Measurements from ENCODE around the gene CCNT2.
A peak's percentile ranks its signal among the peaks of the same experiment; 100 is the strongest.

CCNT2 gene

GRCh38 chr2:134917888-134918525 lies 615 bp upstream of the CCNT2 start:
- no peaks in the 10 kb centered on the region for H3K27me3 ChIP-seq (ENCODE audit: control insufficient read depth, insufficient read depth, low read length, poor library complexity, severe bottlenecking)
- peaks cover 4% of the 10 kb centered on the region for H3K4me1 ChIP-seq (ENCODE audit: control insufficient read depth, insufficient read depth, low read length)
- H3K4me3 ChIP-seq (ENCODE audit: insufficient read depth, low read depth, low read length), result peak overlapping the region; percentile 88
- no peaks in the 10 kb centered on the region for H3K9me3 ChIP-seq (ENCODE audit: control insufficient read depth, low read length)
- H3K36me3 ChIP-seq (ENCODE audit: control insufficient read depth, insufficient read depth, low read length), result no peaks in the 10 kb centered on the region
- H3K27ac ChIP-seq (ENCODE audit: insufficient read depth, low read depth, low read length, poor library complexity, severe bottlenecking), result peak overlapping the region; percentile 97
- 0 to 1% methylated on average over 34 to 37 of the region's 38 CpGs for WGBS, 2 experiments

GRCh38 chr2:134919341-134920210 lies 954 bp downstream of the CCNT2 start:
- WGBS, 2 experiments, result 0 to 1% methylated on average over 28 of the region's 30 CpGs
- no peaks in the 10 kb centered on the region for H3K36me3 ChIP-seq (ENCODE audit: control insufficient read depth, insufficient read depth, low read length)
- H3K4me1 ChIP-seq (ENCODE audit: control insufficient read depth, insufficient read depth, low read length), result peaks cover 4% of the 10 kb centered on the region
- H3K27me3 ChIP-seq (ENCODE audit: control insufficient read depth, insufficient read depth, low read length, poor library complexity, severe bottlenecking), result no peaks in the 10 kb centered on the region
- no peaks in the 10 kb centered on the region for H3K9me3 ChIP-seq (ENCODE audit: control insufficient read depth, low read length)
- H3K4me3 ChIP-seq (ENCODE audit: insufficient read depth, low read depth, low read length), result peak overlapping the region; percentile 88
- H3K27ac ChIP-seq (ENCODE audit: insufficient read depth, low read depth, low read length, poor library complexity, severe bottlenecking), result peak overlapping the region; percentile 97

GRCh38 chr2:134924912-134925311 lies 6.3 kb downstream of the CCNT2 start:
- no peaks in the 10 kb centered on the region for H3K4me1 ChIP-seq (ENCODE audit: control insufficient read depth, insufficient read depth, low read length)
- no peaks in the 10 kb centered on the region for H3K9me3 ChIP-seq (ENCODE audit: control insufficient read depth, low read length)
- no peaks in the 10 kb centered on the region for H3K27me3 ChIP-seq (ENCODE audit: control insufficient read depth, insufficient read depth, low read length, poor library complexity, severe bottlenecking)
- no CpG with 5 or more reads among the region's 1 CpG for WGBS, 2 experiments
- H3K27ac ChIP-seq (ENCODE audit: insufficient read depth, low read depth, low read length, poor library complexity, severe bottlenecking), result no peak overlapping the region
- no peak overlapping the region for H3K4me3 ChIP-seq (ENCODE audit: insufficient read depth, low read depth, low read length)
- H3K36me3 ChIP-seq (ENCODE audit: control insufficient read depth, insufficient read depth, low read length), result no peaks in the 10 kb centered on the region

- H3K36me3 ChIP-seq (ENCODE audit: control insufficient read depth, insufficient read depth, low read length), result no peaks in the 10 kb centered on the region
- H3K4me1 ChIP-seq (ENCODE audit: control insufficient read depth, insufficient read depth, low read length), result no peaks in the 10 kb centered on the region
- 86 to 90% methylated on average over 3 of the region's 3 CpGs for WGBS, 2 experiments
- H3K27ac ChIP-seq (ENCODE audit: insufficient read depth, low read depth, low read length, poor library complexity, severe bottlenecking), result no peak overlapping the region
- H3K4me3 ChIP-seq (ENCODE audit: insufficient read depth, low read depth, low read length), result no peak overlapping the region
- H3K9me3 ChIP-seq (ENCODE audit: control insufficient read depth, low read length), result no peaks in the 10 kb centered on the region
- no peaks in the 10 kb centered on the region for H3K27me3 ChIP-seq (ENCODE audit: control insufficient read depth, insufficient read depth, low read length, poor library complexity, severe bottlenecking)
Observed at GRCh38 chr2:134926231-134926931, 7.8 kb downstream of the CCNT2 start.

DNA sequence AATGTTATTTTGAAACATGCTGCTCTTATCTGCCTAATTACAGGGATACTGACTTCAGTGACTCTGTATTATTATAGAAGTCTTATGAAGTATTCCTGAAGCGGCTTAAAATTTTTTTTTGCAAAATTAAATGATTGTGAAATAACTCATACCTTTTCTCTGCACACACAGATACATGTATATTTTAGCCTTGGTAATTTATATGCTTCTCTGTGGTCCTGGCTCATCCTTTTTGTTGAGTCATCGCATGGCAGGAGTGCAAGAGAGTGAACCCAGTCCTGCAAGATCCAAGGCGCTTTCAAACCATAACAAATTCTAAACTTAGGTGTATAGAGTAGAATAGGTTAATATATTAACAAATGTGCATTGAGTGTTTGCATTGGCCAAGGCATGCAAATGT lies 8.6 kb downstream of the CCNT2 start:
- no peaks in the 10 kb centered on the region for H3K36me3 ChIP-seq (ENCODE audit: control insufficient read depth, insufficient read depth, low read length)
- H3K27me3 ChIP-seq (ENCODE audit: control insufficient read depth, insufficient read depth, low read length, poor library complexity, severe bottlenecking), result no peaks in the 10 kb centered on the region
- no peak overlapping the region for H3K4me3 ChIP-seq (ENCODE audit: insufficient read depth, low read depth, low read length)
- H3K4me1 ChIP-seq (ENCODE audit: control insufficient read depth, insufficient read depth, low read length), result no peaks in the 10 kb centered on the region
- no peak overlapping the region for H3K27ac ChIP-seq (ENCODE audit: insufficient read depth, low read depth, low read length, poor library complexity, severe bottlenecking)
- H3K9me3 ChIP-seq (ENCODE audit: control insufficient read depth, low read length), result no peaks in the 10 kb centered on the region
- 100% methylated on average over 1 to 2 of the region's 3 CpGs for WGBS, 2 experiments

GRCh38 chr2:134932864-134933526 lies 14.4 kb downstream of the CCNT2 start:
- no peaks in the 10 kb centered on the region for H3K36me3 ChIP-seq (ENCODE audit: control insufficient read depth, insufficient read depth, low read length)
- WGBS, 2 experiments, result 96 to 98% methylated on average over 3 of the region's 3 CpGs

DNA sequence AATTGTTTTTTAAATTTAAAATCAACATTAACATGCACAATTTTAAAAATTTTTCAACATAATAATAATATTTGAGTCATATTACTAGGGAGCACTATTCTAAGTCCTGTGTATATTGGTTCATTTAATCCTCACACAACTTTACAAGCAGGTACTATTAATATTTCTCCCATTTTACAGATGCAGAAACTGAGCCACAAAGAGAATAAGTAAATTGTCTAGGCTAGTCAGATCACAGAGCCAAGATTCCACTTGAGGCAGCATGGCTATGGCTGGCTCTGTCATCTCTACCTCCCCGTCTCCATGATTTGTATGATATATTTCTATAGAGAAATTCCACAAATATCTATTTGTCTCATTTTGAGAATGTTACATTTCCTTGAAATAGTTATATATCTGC lies 15.1 kb downstream of the CCNT2 start:
- Histone ChIP-seq H3K27ac (ENCODE audit: insufficient read depth, low read depth, low read length, poor library complexity, severe bottlenecking) (no peak overlapping the region), H3K4me3 (ENCODE audit: insufficient read depth, low read depth, low read length) (no peak overlapping the region), H3K9me3 (ENCODE audit: control insufficient read depth, low read length) (no peaks in the 10 kb centered on the region), H3K27me3 (ENCODE audit: control insufficient read depth, insufficient read depth, low read length, poor library complexity, severe bottlenecking) (no peaks in the 10 kb centered on the region), H3K4me1 (ENCODE audit: control insufficient read depth, insufficient read depth, low read length) (no peaks in the 10 kb centered on the region), H3K36me3 (ENCODE audit: control insufficient read depth, insufficient read depth, low read length) (no peaks in the 10 kb centered on the region)
- WGBS, 2 experiments, result no CpG with 5 or more reads among the region's 1 CpG

More at GRCh38 chr2:134932864-134933526, 14.4 kb downstream of the CCNT2 start:
- Histone ChIP-seq H3K27ac (ENCODE audit: insufficient read depth, low read depth, low read length, poor library complexity, severe bottlenecking) (no peak overlapping the region), H3K4me1 (ENCODE audit: control insufficient read depth, insufficient read depth, low read length) (no peaks in the 10 kb centered on the region), H3K27me3 (ENCODE audit: control insufficient read depth, insufficient read depth, low read length, poor library complexity, severe bottlenecking) (no peaks in the 10 kb centered on the region), H3K4me3 (ENCODE audit: insufficient read depth, low read depth, low read length) (no peak overlapping the region), H3K9me3 (ENCODE audit: control insufficient read depth, low read length) (no peaks in the 10 kb centered on the region)

GRCh38 chr2:134934150-134934549 lies 15.5 kb downstream of the CCNT2 start:
- H3K4me1 ChIP-seq (ENCODE audit: control insufficient read depth, insufficient read depth, low read length), result no peaks in the 10 kb centered on the region
- no peaks in the 10 kb centered on the region for H3K9me3 ChIP-seq (ENCODE audit: control insufficient read depth, low read length)
- WGBS, 2 experiments, result 95 to 100% methylated on average over 2 of the region's 2 CpGs
- H3K36me3 ChIP-seq (ENCODE audit: control insufficient read depth, insufficient read depth, low read length), result no peaks in the 10 kb centered on the region
- H3K4me3 ChIP-seq (ENCODE audit: insufficient read depth, low read depth, low read length), result no peak overlapping the region
- no peak overlapping the region for H3K27ac ChIP-seq (ENCODE audit: insufficient read depth, low read depth, low read length, poor library complexity, severe bottlenecking)
- no peaks in the 10 kb centered on the region for H3K27me3 ChIP-seq (ENCODE audit: control insufficient read depth, insufficient read depth, low read length, poor library complexity, severe bottlenecking)

GRCh38 chr2:134934641-134935040 lies 16.0 kb downstream of the CCNT2 start:
- H3K9me3 ChIP-seq (ENCODE audit: control insufficient read depth, low read length), result no peaks in the 10 kb centered on the region
- 86 to 93% methylated on average over 1 of the region's 1 CpG for WGBS, 2 experiments
- H3K4me3 ChIP-seq (ENCODE audit: insufficient read depth, low read depth, low read length), result no peak overlapping the region
- no peaks in the 10 kb centered on the region for H3K4me1 ChIP-seq (ENCODE audit: control insufficient read depth, insufficient read depth, low read length)
- peaks cover 2% of the 10 kb centered on the region for H3K36me3 ChIP-seq (ENCODE audit: control insufficient read depth, insufficient read depth, low read length)
- no peak overlapping the region for H3K27ac ChIP-seq (ENCODE audit: insufficient read depth, low read depth, low read length, poor library complexity, severe bottlenecking)
- H3K27me3 ChIP-seq (ENCODE audit: control insufficient read depth, insufficient read depth, low read length, poor library complexity, severe bottlenecking), result no peaks in the 10 kb centered on the region
